Measurements from ENCODE around the gene LTK.

The LTK gene

DNA sequence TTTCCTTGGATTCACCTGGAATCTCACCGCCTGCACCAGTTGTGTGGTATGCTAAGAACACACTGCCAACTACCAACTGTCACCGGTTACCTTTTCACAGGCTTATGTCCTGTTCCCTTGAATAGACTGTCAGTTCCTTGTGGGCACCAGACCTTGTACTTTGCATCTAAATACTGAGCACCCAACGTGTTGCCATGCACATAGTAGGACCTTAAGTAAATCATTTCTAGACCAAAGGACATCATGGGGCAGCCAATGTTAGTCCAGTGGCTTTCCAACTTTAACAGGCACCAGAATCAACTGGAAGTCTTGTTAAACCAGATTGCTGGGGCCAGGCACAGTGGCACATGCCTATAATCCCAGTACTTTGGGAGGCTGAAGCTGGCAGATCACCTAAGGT, 31.6 kb upstream of the LTK start:
- no peaks in the 10 kb centered on the region for H3K9me3 Mint-ChIP-seq
- peaks cover 3% of the 10 kb centered on the region for H3K27me3 Mint-ChIP-seq (ENCODE audit: low read depth)
- TF ChIP-seq, protein P1, sequence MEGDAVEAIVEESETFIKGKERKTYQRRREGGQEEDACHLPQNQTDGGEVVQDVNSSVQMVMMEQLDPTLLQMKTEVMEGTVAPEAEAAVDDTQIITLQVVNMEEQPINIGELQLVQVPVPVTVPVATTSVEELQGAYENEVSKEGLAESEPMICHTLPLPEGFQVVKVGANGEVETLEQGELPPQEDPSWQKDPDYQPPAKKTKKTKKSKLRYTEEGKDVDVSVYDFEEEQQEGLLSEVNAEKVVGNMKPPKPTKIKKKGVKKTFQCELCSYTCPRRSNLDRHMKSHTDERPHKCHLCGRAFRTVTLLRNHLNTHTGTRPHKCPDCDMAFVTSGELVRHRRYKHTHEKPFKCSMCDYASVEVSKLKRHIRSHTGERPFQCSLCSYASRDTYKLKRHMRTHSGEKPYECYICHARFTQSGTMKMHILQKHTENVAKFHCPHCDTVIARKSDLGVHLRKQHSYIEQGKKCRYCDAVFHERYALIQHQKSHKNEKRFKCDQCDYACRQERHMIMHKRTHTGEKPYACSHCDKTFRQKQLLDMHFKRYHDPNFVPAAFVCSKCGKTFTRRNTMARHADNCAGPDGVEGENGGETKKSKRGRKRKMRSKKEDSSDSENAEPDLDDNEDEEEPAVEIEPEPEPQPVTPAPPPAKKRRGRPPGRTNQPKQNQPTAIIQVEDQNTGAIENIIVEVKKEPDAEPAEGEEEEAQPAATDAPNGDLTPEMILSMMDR (IDR thresholded peaks at IDR 0.05; ENCODE audit: unreplicated experiment in 3 of 3): no peak
- peak overlapping the region; percentile 98 to 99 (median 99) for H3K4me3 Mint-ChIP-seq
- H3K27ac Mint-ChIP-seq: peak overlapping the region in 2 of 3 experiments; percentile 41 to 50
- no peaks in the 10 kb centered on the region for H3K36me3 Mint-ChIP-seq (ENCODE audit: low read depth)
- H3K4me1 Mint-ChIP-seq: peaks cover 14% of the 10 kb centered on the region

DNA sequence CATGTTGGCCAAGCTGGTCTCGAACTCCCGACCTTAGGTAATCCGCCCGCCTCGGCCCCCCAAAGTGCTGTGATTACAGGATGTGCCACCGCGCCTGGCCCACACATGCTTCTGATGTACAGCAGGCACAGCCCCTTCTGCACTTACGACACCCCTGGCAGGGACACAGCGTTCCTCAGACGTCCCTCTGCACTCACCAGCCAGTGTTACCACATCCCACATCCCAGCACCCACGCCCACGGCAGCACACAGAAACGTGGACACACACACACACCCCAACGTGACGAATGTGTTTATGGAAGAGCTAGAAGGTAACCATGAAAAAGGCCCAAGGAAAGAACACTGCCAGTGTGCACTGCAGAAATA, 31.0 kb upstream of the LTK start:
- Mint-ChIP-seq H3K36me3 (ENCODE audit: low read depth) (no peaks in the 10 kb centered on the region), H3K27me3 (ENCODE audit: low read depth) (peaks cover 3% of the 10 kb centered on the region), H3K4me1 (peaks cover 14% of the 10 kb centered on the region), H3K27ac (peak overlapping the region in 2 of 3 experiments; percentile 41 to 50), H3K4me3 (peak overlapping the region; percentile 98 to 99 (median 99)), H3K9me3 (no peaks in the 10 kb centered on the region)
- TF ChIP-seq, protein P1 (IDR thresholded peaks at IDR 0.05; ENCODE audit: unreplicated experiment in 3 of 3): no peak

DNA sequence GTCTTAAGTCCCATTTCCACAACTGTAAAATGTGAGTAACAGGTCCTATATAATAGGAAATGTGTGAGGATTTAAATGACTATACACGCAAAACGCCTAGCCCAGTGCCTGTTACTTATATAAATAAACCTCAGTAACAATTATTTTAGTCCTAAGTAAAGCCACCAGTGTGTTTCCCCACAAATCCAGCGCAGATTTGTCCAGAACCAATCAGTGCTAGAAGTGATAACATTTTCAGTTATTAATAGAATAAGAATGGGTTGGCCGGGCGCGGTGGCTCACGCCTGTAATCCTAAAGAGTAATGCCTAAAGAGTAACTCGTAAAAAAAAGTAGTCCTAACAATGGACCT, 29.9 kb upstream of the LTK start:
- H3K27me3 Mint-ChIP-seq (ENCODE audit: low read depth): peaks cover 3% of the 10 kb centered on the region
- peak overlapping the region; percentile 98 to 99 (median 99) for H3K4me3 Mint-ChIP-seq
- H3K36me3 Mint-ChIP-seq (ENCODE audit: low read depth): no peaks in the 10 kb centered on the region
- peak overlapping the region; percentile 87 to 97 (median 96) for H3K27ac Mint-ChIP-seq
- TF ChIP-seq, protein P1 (IDR thresholded peaks at IDR 0.05; ENCODE audit: unreplicated experiment in 3 of 3): no peak
- peaks cover 19% of the 10 kb centered on the region for H3K4me1 Mint-ChIP-seq
- H3K9me3 Mint-ChIP-seq: no peaks in the 10 kb centered on the region

DNA sequence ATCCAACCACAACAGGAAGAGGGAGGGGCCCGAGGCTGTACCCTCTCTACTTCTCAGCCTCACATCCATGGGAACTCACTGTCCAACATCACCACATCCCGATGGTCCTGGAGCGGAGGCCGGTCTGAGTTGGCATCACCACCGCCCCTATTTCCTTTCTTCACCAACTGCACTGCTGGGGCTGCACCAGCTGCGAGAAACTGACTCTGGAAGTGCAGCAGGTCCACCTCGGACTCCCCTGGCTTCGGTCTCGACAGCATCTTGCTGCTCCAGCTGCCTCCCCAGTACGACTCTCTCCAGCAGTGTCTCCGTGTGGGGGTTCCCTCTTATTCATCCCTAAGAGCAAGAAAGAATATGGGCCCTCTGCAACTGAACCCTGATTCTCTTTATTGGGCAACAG, 23.2 kb upstream of the LTK start:
- H3K4me3 Mint-ChIP-seq: no peak overlapping the region
- no peaks in the 10 kb centered on the region for H3K27me3 Mint-ChIP-seq (ENCODE audit: low read depth)
- H3K4me1 Mint-ChIP-seq: peaks cover 5% of the 10 kb centered on the region
- H3K36me3 Mint-ChIP-seq (ENCODE audit: low read depth): peaks cover 36% of the 10 kb centered on the region
- H3K27ac Mint-ChIP-seq: no peak overlapping the region
- TF ChIP-seq, protein P1 (IDR thresholded peaks at IDR 0.05; ENCODE audit: unreplicated experiment in 3 of 3): no peak
- no peaks in the 10 kb centered on the region for H3K9me3 Mint-ChIP-seq

DNA sequence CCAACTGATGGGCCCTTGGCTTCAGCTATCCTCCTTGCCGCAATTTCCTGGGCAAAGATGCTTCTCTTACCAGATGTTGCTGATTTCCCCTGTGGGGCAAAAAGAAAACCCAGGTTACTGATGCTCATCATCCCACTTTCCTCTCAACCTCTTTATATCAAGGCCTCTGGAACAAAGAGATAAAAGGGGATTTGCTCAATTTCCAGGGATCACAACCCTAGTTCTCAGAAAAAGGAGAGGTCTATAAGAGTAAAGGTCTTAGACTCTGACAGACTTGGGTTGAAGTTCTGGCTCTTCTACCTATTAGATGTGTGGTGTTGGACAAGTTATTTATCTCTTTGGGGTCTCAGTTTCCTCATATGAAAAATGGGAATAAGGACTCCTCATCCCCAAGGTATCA, 21.9 kb upstream of the LTK start:
- TF ChIP-seq, protein P1 (IDR thresholded peaks at IDR 0.05; ENCODE audit: unreplicated experiment in 3 of 3): no peak
- Mint-ChIP-seq H3K9me3 (no peaks in the 10 kb centered on the region), H3K4me1 (peaks cover 5% of the 10 kb centered on the region), H3K27ac (no peak overlapping the region), H3K27me3 (ENCODE audit: low read depth) (no peaks in the 10 kb centered on the region), H3K36me3 (ENCODE audit: low read depth) (peaks cover 41% of the 10 kb centered on the region), H3K4me3 (no peak overlapping the region)

DNA sequence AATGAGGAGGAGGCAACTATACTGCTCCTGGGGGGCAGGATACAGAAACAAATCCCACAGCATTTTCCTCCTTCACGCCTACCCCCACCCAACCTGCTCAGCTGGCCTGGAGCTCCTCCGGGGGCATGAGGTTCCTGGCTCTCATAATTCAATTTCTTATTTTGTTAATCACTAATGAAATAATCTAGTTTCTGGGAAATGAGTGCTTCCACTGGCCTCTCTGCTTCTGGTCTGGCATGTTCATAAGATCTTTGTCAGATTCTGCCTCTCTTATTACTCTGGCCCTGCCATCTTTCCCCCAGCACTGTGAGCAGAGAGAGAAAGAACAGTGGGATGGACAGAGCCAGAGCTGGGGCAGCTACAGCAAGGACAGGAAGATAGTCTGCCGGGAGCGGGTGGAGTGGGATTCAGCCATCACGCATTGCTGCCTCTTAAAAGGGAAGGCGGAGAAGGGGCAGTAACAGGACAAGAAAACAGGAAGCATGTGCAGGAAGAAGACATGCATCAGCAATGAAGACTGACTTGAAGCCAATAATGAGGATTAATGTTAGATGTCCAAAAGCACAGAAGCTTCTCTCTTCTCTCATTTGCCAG, 16.8 kb upstream of the LTK start:
- no peak overlapping the region for H3K4me3 Mint-ChIP-seq
- TF ChIP-seq, protein P1 (IDR thresholded peaks at IDR 0.05; ENCODE audit: unreplicated experiment in 3 of 3): no peak
- H3K27ac Mint-ChIP-seq: no peak overlapping the region
- no peaks in the 10 kb centered on the region for H3K27me3 Mint-ChIP-seq (ENCODE audit: low read depth)
- H3K36me3 Mint-ChIP-seq (ENCODE audit: low read depth): peaks cover 48% of the 10 kb centered on the region
- H3K4me1 Mint-ChIP-seq: no peaks in the 10 kb centered on the region
- H3K9me3 Mint-ChIP-seq: no peaks in the 10 kb centered on the region

Measured in nephron (organoid).